Endothelial cell of umbilical vein (primary cell): ENCODE results near the gene PDXDC1. TPM values are rescaled to one million over a fixed set of nuclear protein-coding genes. Genes with fewer than 3 reads are reported as not detected.
"Not testable (repeated sequence)": the region's sequence is repeated elsewhere in the genome, so short reads cannot be mapped to it uniquely, and the experiment has no call there.

Experiments
- BruUV-seq: library from RNA; stranded (reverse); fragments of 400-500 nt; replicated peaks from 2 replicates; lab custom pipeline; 2021; lab: Mats Ljungman, UMichigan
- CTCF ChIA-PET: fragments of 300-600, 350-600 bp; sonication (Branson Sonifier 250); formaldehyde crosslinking; loops from one replicate; lab custom pipeline; 2021; ENCODE audit warnings: antibody characterized with exemption, inconsistent platforms; lab: Charles Lee
- POLR2A ChIA-PET: fragments of 300-600, 350-600 bp; sonication (Branson Sonifier 250); formaldehyde crosslinking; loops from one replicate; lab custom pipeline; 2021; ENCODE audit warnings: antibody characterized with exemption, inconsistent platforms; lab: Charles Lee
- DNase-seq: peaks from one replicate; pipeline ENCODE4 v3.0.0-alpha.2; 2011; ENCODE audit warnings: low read depth, low spot score
- FAIRE-seq: peaks from 2 replicates; lab custom pipeline; 2011; peaks lifted over from hg19 to GRCh38; lab: Jason Lieb, UNC
- H2AFZ ChIP-seq: 2 replicates; pipeline ENCODE4 v1.6.0; 2012; ENCODE audit warnings: low read depth, low read length, control low read depth, inconsistent platforms
- H3K27ac ChIP-seq: 2 replicates; pipeline ENCODE4 v1.5.1; 2011; ENCODE audit warnings: low read depth, mild to moderate bottlenecking, control low read depth, low read length, moderate library complexity; ENCODE audit not compliant: insufficient read depth
- H3K27me3 ChIP-seq, 2 experiments: 2 replicates each; pipeline versions ENCODE4 v1.6.0 to v1.6.1; 2011; ENCODE audit warnings: low read length in 2 of 2, mixed read lengths in 1 of 2; ENCODE audit not compliant: control insufficient read depth in 2 of 2, insufficient read depth in 2 of 2
- H3K36me3 ChIP-seq, 2 experiments: 2 replicates in 1 of 2; 3 replicates in 1 of 2; pipeline ENCODE4 v1.5.1; 2011; ENCODE audit warnings: low read length in 2 of 2, mild to moderate bottlenecking in 1 of 2, moderate library complexity in 1 of 2; ENCODE audit not compliant: control insufficient read depth in 2 of 2, insufficient read depth in 2 of 2; ENCODE audit errors: extremely low read depth in 1 of 2
- H3K4me1 ChIP-seq: 3 replicates; pipeline ENCODE4 v1.5.1; 2011; ENCODE audit warnings: mild to moderate bottlenecking, low read length; ENCODE audit not compliant: control insufficient read depth, insufficient read depth; ENCODE audit errors: extremely low read depth
- H3K4me2 ChIP-seq: 2 replicates; pipeline ENCODE4 v1.6.1; 2011; ENCODE audit warnings: low read length, control low read depth, mixed read lengths; ENCODE audit not compliant: insufficient read depth
- H3K4me3 ChIP-seq, 3 experiments: fragments of 200-600 bp in 1 of 3; sonication (generic), shearing (Covaris generic) in 1 of 3; replicated peaks in 1 of 3; 2 replicates each; pipeline ENCODE4 v1.5.1; 2011 to 2016; ENCODE audit warnings: control low read depth in 3 of 3, low read length in 3 of 3, mild to moderate bottlenecking in 2 of 3, inconsistent platforms in 1 of 3, low read depth in 1 of 3, moderate library complexity in 1 of 3; ENCODE audit not compliant: insufficient read depth in 1 of 3
- H3K79me2 ChIP-seq: 2 replicates; pipeline ENCODE4 v1.6.0; 2012; ENCODE audit warnings: low read length, inconsistent platforms; ENCODE audit not compliant: control insufficient read depth, insufficient read depth
- H3K9ac ChIP-seq: replicated peaks from 2 replicates; pipeline ENCODE3; 2011; ENCODE audit warnings: low read length, control low read depth; ENCODE audit not compliant: insufficient read depth; ENCODE audit errors: extremely low read depth
- H3K9me1 ChIP-seq: replicated peaks from 3 replicates; pipeline ENCODE4 v1.6.0; 2011; ENCODE audit warnings: mild to moderate bottlenecking, low read length; ENCODE audit not compliant: control insufficient read depth, insufficient read depth; ENCODE audit errors: extremely low read depth
- H3K9me3 ChIP-seq: replicated peaks from 2 replicates; pipeline ENCODE4 v1.5.1; 2012; ENCODE audit warnings: low read length, inconsistent platforms; ENCODE audit not compliant: control insufficient read depth, insufficient read depth
- H4K20me1 ChIP-seq: replicated peaks from 2 replicates; pipeline ENCODE3; 2011; ENCODE audit warnings: mild to moderate bottlenecking, low read length; ENCODE audit not compliant: control insufficient read depth, insufficient read depth; ENCODE audit errors: extremely low read depth
- EZH2 ChIP-seq: IDR thresholded peaks from 2 replicates; pipeline ENCODE4 v1.6.1; 2012; ENCODE audit warnings: borderline replicate concordance, low read depth, mild to moderate bottlenecking, moderate library complexity, low read length, inconsistent platforms; ENCODE audit not compliant: severe bottlenecking
- FOS ChIP-seq: IDR thresholded peaks from 2 replicates; pipeline ENCODE4 v1.6.1; 2011; ENCODE audit warnings: mild to moderate bottlenecking, low read length, moderate library complexity, borderline replicate concordance; ENCODE audit not compliant: insufficient read depth
- JUN ChIP-seq: IDR thresholded peaks from 2 replicates; pipeline ENCODE4 v1.6.1; 2011; ENCODE audit warnings: borderline replicate concordance, low read depth; ENCODE audit not compliant: insufficient read length, insufficient read depth
- MYC ChIP-seq: IDR thresholded peaks from one replicate; pipeline ENCODE4 v1.6.1; 2011; ENCODE audit warnings: mild to moderate bottlenecking, low read depth, low read length
- POLR2A ChIP-seq: IDR thresholded peaks from 2 replicates; pipeline ENCODE4 v1.6.1; 2012; ENCODE audit warnings: low read depth, mild to moderate bottlenecking, control low read depth, low read length
- POLR2AphosphoS5 ChIP-seq: IDR thresholded peaks from 2 replicates; pipeline ENCODE4 v1.6.1; 2012; ENCODE audit warnings: low read depth, mild to moderate bottlenecking, control low read depth, low read length, moderate library complexity; ENCODE audit not compliant: insufficient read depth
- dilution Hi-C: fragments of 300-500 bp; cut with MboI; formaldehyde crosslinking; loops from one replicate; pipeline ENCODE4 v1.15.0; 2019; ENCODE audit warnings: low sequenced_read_pairs; ENCODE audit not compliant: extremely low pct_ligation_motif_present
- intact Hi-C: fragments of 100-400 bp; cut with micrococcal nuclease; formaldehyde crosslinking; loops from one replicate; pipeline ENCODE4 v1.10.0; 2022
- polyA plus RNA-seq, 4 experiments: library from polyadenylated mRNA; depleted of rRNA in 3 of 4; stranded (reverse) in 3 of 4; unstranded in 1 of 4; fragments of >200 nt; gene quantifications; 2 replicates each; pipeline versions ENCODE4 v1.2.1 to v1.2.3, GENCODE V29; 2011 to 2012; ENCODE audit warnings: missing spikeins in 1 of 4
- total RNA-seq: library from RNA; stranded (reverse); gene quantifications from 2 replicates; pipeline ENCODE4 v1.2.3, GENCODE V29; 2021
- TF ChIP-seq, protein P1 (sequence below), 2 donors: IDR thresholded peaks; 1 replicate in 1 of 2; 2 replicates in 1 of 2; pipeline ENCODE4 v1.5.1; 2011; ENCODE audit warnings: low read length in 2 of 2, mild to moderate bottlenecking in 2 of 2, moderate library complexity in 2 of 2, control low read depth in 1 of 2, inconsistent platforms in 1 of 2, low read depth in 1 of 2; ENCODE audit not compliant: insufficient read depth in 1 of 2; ENCODE audit errors: extremely low read depth in 1 of 2
- TF ChIP-seq, protein P2 (sequence below): IDR thresholded peaks from 2 replicates; pipeline ENCODE4 v1.6.1; 2011; ENCODE audit not compliant: insufficient read depth, insufficient read length

Gene PDXDC1
- total and polyA plus RNA-seq, 2 donors (not counting 3 experiments of a cell fraction or from before 2014, with no cell fraction given), result 44.6 to 78.9 TPM

DNA sequence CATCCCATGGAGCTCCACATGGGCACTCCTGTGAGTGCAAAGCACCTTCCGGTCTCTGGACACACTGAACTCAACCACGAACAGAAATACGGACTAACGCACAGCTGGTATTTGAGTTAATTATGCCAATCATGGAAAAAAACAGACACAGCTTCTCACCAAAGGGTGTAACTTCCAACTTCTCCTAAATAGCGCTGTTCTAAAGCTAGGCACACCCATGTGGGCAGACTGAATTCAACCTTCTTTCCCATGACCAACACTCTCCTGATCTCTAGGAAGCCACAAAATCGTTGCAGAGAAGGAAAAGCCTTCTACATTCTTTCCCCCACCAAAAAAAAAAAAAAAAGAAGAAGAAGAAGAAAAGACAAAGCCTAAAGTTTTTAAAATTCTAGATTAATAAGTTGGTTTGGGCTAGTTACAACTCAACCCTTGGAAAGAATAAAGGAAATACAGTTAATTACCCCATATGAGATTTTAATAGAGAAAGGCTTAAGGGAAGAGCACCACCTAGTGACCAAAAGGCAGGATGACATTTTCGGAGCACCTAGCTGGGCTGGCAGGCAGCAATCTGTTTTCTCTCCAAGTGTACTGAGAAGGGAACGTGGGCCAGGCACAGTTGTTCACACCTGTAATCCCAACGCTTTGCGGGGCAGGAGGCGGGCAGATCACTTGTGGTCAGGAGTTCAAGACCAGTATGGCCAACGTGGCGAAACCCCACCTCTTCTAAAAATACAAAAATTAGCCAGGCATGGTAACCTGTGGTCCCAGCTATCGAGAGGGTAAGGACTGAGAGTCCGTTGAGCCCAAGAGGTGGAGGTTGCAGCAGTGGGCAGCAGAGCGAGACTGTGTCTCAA lies 97.3 kb downstream of the PDXDC1 start:
- TF ChIP-seq, protein P1, sequence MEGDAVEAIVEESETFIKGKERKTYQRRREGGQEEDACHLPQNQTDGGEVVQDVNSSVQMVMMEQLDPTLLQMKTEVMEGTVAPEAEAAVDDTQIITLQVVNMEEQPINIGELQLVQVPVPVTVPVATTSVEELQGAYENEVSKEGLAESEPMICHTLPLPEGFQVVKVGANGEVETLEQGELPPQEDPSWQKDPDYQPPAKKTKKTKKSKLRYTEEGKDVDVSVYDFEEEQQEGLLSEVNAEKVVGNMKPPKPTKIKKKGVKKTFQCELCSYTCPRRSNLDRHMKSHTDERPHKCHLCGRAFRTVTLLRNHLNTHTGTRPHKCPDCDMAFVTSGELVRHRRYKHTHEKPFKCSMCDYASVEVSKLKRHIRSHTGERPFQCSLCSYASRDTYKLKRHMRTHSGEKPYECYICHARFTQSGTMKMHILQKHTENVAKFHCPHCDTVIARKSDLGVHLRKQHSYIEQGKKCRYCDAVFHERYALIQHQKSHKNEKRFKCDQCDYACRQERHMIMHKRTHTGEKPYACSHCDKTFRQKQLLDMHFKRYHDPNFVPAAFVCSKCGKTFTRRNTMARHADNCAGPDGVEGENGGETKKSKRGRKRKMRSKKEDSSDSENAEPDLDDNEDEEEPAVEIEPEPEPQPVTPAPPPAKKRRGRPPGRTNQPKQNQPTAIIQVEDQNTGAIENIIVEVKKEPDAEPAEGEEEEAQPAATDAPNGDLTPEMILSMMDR (IDR thresholded peaks at IDR 0.05; ENCODE audit: extremely low read depth in 1 of 2, insufficient read depth in 1 of 2, low read depth in 1 of 2, low read length in 2 of 2), result peak in 1 of 2 donors; percentile 10
- dilution Hi-C loops, H3K9me1 ChIP-seq, H3K79me2 ChIP-seq, intact Hi-C loops, H2AFZ ChIP-seq, FAIRE-seq, DNase-seq, H3K9ac ChIP-seq, H3K27me3 ChIP-seq, H3K4me2 ChIP-seq, BruUV-seq, H3K4me3 ChIP-seq, H3K27ac ChIP-seq, H3K9me3 ChIP-seq, H4K20me1 ChIP-seq, POLR2A ChIA-PET, H3K4me1 ChIP-seq: not testable (repeated sequence)
- CTCF ChIA-PET, result interaction anchor here (0.7 to 1.8 kb wide), 4 partner anchors 10 to 110 kb away, joined by 3 to 6 read pairs (median 4); partner anchors contain the start of gene NTAN1
- peaks cover 2 to 10% of the 10 kb centered on the region in 2 experiments for H3K36me3 ChIP-seq

GRCh38 chr16:15073101-15073500 lies 98.3 kb downstream of the PDXDC1 start:
- Histone ChIP-seq H3K4me3 (no peak overlapping the region), H3K9me1 (no peaks in the 10 kb centered on the region), H3K9ac (no peak overlapping the region), H4K20me1 (no peaks in the 10 kb centered on the region), H2AFZ (no peak overlapping the region), H3K36me3 (peaks cover 2 to 10% of the 10 kb centered on the region in 2 experiments), H3K4me1 (no peaks in the 10 kb centered on the region), H3K27me3 (no peaks in the 10 kb centered on the region), H3K9me3 (no peaks in the 10 kb centered on the region), H3K79me2 (no peaks in the 10 kb centered on the region), H3K4me2 (no peak overlapping the region), H3K27ac (no peak overlapping the region)
- no TSS peak for BruUV-seq
- intact Hi-C loops, result no loop called here
- DNase-seq (no peak), FAIRE-seq (no peak)
- ChIA-PET CTCF (interaction anchor here (0.7 to 1.8 kb wide), 4 partner anchors 11 to 111 kb away, joined by 3 to 6 read pairs (median 4); partner anchors contain the start of gene NTAN1), POLR2A (no interaction called here)
- dilution Hi-C loops, result no loop called here
- TF ChIP-seq POLR2AphosphoS5 (no peak), EZH2 (no peak), MYC (no peak), POLR2A (no peak), FOS (no peak), JUN (no peak)
- TF ChIP-seq, protein P1 (IDR thresholded peaks at IDR 0.05; ENCODE audit: extremely low read depth in 1 of 2, insufficient read depth in 1 of 2, low read depth in 1 of 2, low read length in 2 of 2), result no peak
- TF ChIP-seq, protein P2, sequence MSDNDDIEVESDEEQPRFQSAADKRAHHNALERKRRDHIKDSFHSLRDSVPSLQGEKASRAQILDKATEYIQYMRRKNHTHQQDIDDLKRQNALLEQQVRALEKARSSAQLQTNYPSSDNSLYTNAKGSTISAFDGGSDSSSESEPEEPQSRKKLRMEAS, result no peak
